ENCODE data around the gene APBA2. TPM values are rescaled to one million over a fixed set of nuclear protein-coding genes. Genes with fewer than 3 reads are reported as not detected.

The APBA2 gene
- polyA plus RNA-seq, 1 donor (not counting 4 experiments of a cell fraction or from before 2014, with no cell fraction given) = 5.5 TPM

DNA sequence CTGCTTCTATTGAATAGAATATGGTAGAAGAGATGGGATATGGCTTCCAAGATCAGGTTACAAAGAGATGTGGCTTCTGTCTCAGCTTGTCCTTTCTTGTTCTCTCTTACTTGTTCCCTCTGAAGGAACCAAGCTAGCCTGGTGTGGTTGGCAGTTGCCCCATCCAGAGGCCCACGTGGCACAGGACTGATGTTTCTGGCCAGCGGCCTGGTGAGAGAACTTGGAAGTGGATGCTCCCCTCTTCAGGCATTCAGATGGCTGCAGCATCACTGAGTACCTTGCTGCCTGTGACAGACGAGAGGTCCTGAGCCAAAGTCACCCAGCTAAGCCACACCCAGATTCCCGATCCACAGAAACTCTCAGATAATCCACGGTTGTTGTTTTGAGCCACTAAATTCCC lies 200.2 kb downstream of the APBA2 start:
- no peak overlapping the region for H3K27ac ChIP-seq (ENCODE audit: control insufficient read depth, insufficient read depth, low read length)
- DNase-seq (ENCODE audit: low read depth, low spot score) (no peak), FAIRE-seq (no peak)
- dilution Hi-C loops (cut with MboI; ENCODE audit: extremely low pct_ligation_motif_present, low sequenced_read_pairs) = no loop called here
- no peaks in the 10 kb centered on the region for H3K36me3 ChIP-seq (ENCODE audit: control insufficient read depth in 2 of 2, extremely low read depth in 1 of 2, insufficient read depth in 2 of 2, low read length in 2 of 2)
- no peak overlapping the region for H3K4me3 ChIP-seq (ENCODE audit: control insufficient read depth in 2 of 3, extremely low read depth in 1 of 3, insufficient read depth in 2 of 3, low read depth in 1 of 3, low read length in 3 of 3)
- no peak overlapping the region for H3K9ac ChIP-seq (ENCODE audit: control insufficient read depth, extremely low read depth, insufficient read depth, low read length)
- H2AFZ ChIP-seq (ENCODE audit: control insufficient read depth, low read length) = no peak overlapping the region
- H3K79me2 ChIP-seq (ENCODE audit: control insufficient read depth, insufficient read depth, low read length) = no peaks in the 10 kb centered on the region
- TF ChIP-seq EZH2 (IDR thresholded peaks at IDR 0.05; ENCODE audit: low read length) = no peak
- TF ChIP-seq, protein P1, sequence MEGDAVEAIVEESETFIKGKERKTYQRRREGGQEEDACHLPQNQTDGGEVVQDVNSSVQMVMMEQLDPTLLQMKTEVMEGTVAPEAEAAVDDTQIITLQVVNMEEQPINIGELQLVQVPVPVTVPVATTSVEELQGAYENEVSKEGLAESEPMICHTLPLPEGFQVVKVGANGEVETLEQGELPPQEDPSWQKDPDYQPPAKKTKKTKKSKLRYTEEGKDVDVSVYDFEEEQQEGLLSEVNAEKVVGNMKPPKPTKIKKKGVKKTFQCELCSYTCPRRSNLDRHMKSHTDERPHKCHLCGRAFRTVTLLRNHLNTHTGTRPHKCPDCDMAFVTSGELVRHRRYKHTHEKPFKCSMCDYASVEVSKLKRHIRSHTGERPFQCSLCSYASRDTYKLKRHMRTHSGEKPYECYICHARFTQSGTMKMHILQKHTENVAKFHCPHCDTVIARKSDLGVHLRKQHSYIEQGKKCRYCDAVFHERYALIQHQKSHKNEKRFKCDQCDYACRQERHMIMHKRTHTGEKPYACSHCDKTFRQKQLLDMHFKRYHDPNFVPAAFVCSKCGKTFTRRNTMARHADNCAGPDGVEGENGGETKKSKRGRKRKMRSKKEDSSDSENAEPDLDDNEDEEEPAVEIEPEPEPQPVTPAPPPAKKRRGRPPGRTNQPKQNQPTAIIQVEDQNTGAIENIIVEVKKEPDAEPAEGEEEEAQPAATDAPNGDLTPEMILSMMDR (optimal IDR thresholded peaks at IDR 0.05 in 1 of 3, IDR thresholded peaks at IDR 0.05 in 1 of 3, conservative IDR thresholded peaks at IDR 0.05 in 1 of 3; ENCODE audit: extremely low read depth in 1 of 3, insufficient read depth in 2 of 3, low read length in 3 of 3) = no peak
- H3K27me3 ChIP-seq (ENCODE audit: control insufficient read depth, extremely low read depth, insufficient read depth, low read length) = no peaks in the 10 kb centered on the region
- no peaks in the 10 kb centered on the region for H3K9me1 ChIP-seq (ENCODE audit: control insufficient read depth, extremely low read depth, insufficient read depth, low read length)
- no peaks in the 10 kb centered on the region for H3K9me3 ChIP-seq (ENCODE audit: control insufficient read depth, low read depth, low read length)
- no peak overlapping the region for H3K4me2 ChIP-seq (ENCODE audit: control insufficient read depth, extremely low read depth, insufficient read depth, low read depth, low read length)
- no peaks in the 10 kb centered on the region for H3K4me1 ChIP-seq (ENCODE audit: control insufficient read depth, extremely low read depth, insufficient read depth, low read length)
- no peaks in the 10 kb centered on the region for H4K20me1 ChIP-seq (ENCODE audit: control insufficient read depth, extremely low read depth, insufficient read depth, low read length)

GRCh38 chr15:29086891-29087290 lies 201.1 kb downstream of the APBA2 start:
- no peak overlapping the region for H3K4me2 ChIP-seq (ENCODE audit: control insufficient read depth, extremely low read depth, insufficient read depth, low read depth, low read length)
- no peak for TF ChIP-seq EZH2 (IDR thresholded peaks at IDR 0.05; ENCODE audit: low read length)
- H3K27ac ChIP-seq (ENCODE audit: control insufficient read depth, insufficient read depth, low read length) = no peak overlapping the region
- FAIRE-seq (no peak), DNase-seq (ENCODE audit: low read depth, low spot score) (no peak)
- no peak overlapping the region for H3K9ac ChIP-seq (ENCODE audit: control insufficient read depth, extremely low read depth, insufficient read depth, low read length)
- H3K79me2 ChIP-seq (ENCODE audit: control insufficient read depth, insufficient read depth, low read length) = no peaks in the 10 kb centered on the region
- no peaks in the 10 kb centered on the region for H3K27me3 ChIP-seq (ENCODE audit: control insufficient read depth, extremely low read depth, insufficient read depth, low read length)
- no peaks in the 10 kb centered on the region for H4K20me1 ChIP-seq (ENCODE audit: control insufficient read depth, extremely low read depth, insufficient read depth, low read length)
- no peaks in the 10 kb centered on the region for H3K4me1 ChIP-seq (ENCODE audit: control insufficient read depth, extremely low read depth, insufficient read depth, low read length)
- no peaks in the 10 kb centered on the region for H3K9me1 ChIP-seq (ENCODE audit: control insufficient read depth, extremely low read depth, insufficient read depth, low read length)
- H2AFZ ChIP-seq (ENCODE audit: control insufficient read depth, low read length) = no peak overlapping the region
- dilution Hi-C loops (cut with MboI; ENCODE audit: extremely low pct_ligation_motif_present, low sequenced_read_pairs) = no loop called here
- no peak overlapping the region for H3K4me3 ChIP-seq (ENCODE audit: control insufficient read depth in 2 of 3, extremely low read depth in 1 of 3, insufficient read depth in 2 of 3, low read depth in 1 of 3, low read length in 3 of 3)
- H3K36me3 ChIP-seq (ENCODE audit: control insufficient read depth in 2 of 2, extremely low read depth in 1 of 2, insufficient read depth in 2 of 2, low read length in 2 of 2) = no peaks in the 10 kb centered on the region
- H3K9me3 ChIP-seq (ENCODE audit: control insufficient read depth, low read depth, low read length) = no peaks in the 10 kb centered on the region
